OCI-LY1 (cell line): ENCODE measurements around the gene PAX8.

Source experiments
- H2AFZ ChIP-seq: fragments of 200-600 bp; sonication (generic), shearing (Covaris generic); 2 replicates; pipeline ENCODE4 v1.6.0; 2014; ENCODE audit warnings: antibody characterized with exemption, mild to moderate bottlenecking, low read length
- H3F3A ChIP-seq: fragments of 200-600 bp; sonication (generic), shearing (Covaris generic); 2 replicates; pipeline ENCODE4 v1.6.0; 2014; ENCODE audit warnings: mild to moderate bottlenecking, antibody characterized with exemption, low read length, moderate library complexity; ENCODE audit not compliant: insufficient read depth
- H3K27ac ChIP-seq: fragments of 200-600 bp; sonication (generic); 2 replicates; pipeline ENCODE4 v1.5.1; 2014; ENCODE audit warnings: low read length, mixed run types, mild to moderate bottlenecking, low read depth; ENCODE audit not compliant: poor library complexity, severe bottlenecking
- H3K27me3 ChIP-seq: fragments of 200-600 bp; sonication (generic); 2 replicates; pipeline ENCODE4 v1.6.0; 2014; ENCODE audit warnings: antibody characterized with exemption, mild to moderate bottlenecking, low read length, moderate library complexity; ENCODE audit not compliant: insufficient read depth
- H3K36me3 ChIP-seq: fragments of 200-600 bp; sonication (generic); 2 replicates; pipeline ENCODE4 v1.6.1; 2014; ENCODE audit warnings: mild to moderate bottlenecking, antibody characterized with exemption, low read length, moderate library complexity, mixed read lengths; ENCODE audit not compliant: insufficient read depth
- H3K4me1 ChIP-seq: fragments of 200-600 bp; sonication (generic); 2 replicates; pipeline ENCODE4 v1.5.1; 2014; ENCODE audit warnings: mild to moderate bottlenecking, low read length, moderate library complexity; ENCODE audit not compliant: insufficient read depth, severe bottlenecking
- H3K4me2 ChIP-seq: fragments of 200-600 bp; sonication (generic), shearing (Covaris generic); 2 replicates; pipeline ENCODE4 v1.6.1; 2014; ENCODE audit warnings: low read length
- H3K4me3 ChIP-seq: fragments of 200-600 bp; sonication (generic); 2 replicates; pipeline ENCODE4 v1.5.1; 2014; ENCODE audit warnings: low read length, low read depth, mild to moderate bottlenecking, mixed read lengths; ENCODE audit not compliant: poor library complexity, severe bottlenecking
- H3K79me2 ChIP-seq: fragments of 200-600 bp; shearing (Covaris generic); 2 replicates; pipeline ENCODE4 v1.6.1; 2016; ENCODE audit warnings: mixed run types, low read length, mixed read lengths; ENCODE audit not compliant: insufficient read depth
- H3K9ac ChIP-seq: fragments of 200-600 bp; sonication (generic), shearing (Covaris generic); 2 replicates; pipeline ENCODE4 v1.6.1; 2014; ENCODE audit warnings: mild to moderate bottlenecking, low read length, mixed read lengths
- H3K9me2 ChIP-seq: fragments of 200-600 bp; sonication (generic), shearing (Covaris generic); 2 replicates; pipeline ENCODE4 v1.6.1; 2014; ENCODE audit warnings: low read depth, mild to moderate bottlenecking, low read length, mixed read lengths
- H3K9me3 ChIP-seq: fragments of 200-600 bp; shearing (Covaris generic); 2 replicates; pipeline ENCODE4 v1.6.1; 2014; ENCODE audit warnings: low read length, mixed read lengths
- H4K20me1 ChIP-seq: fragments of 200-600 bp; sonication (generic), shearing (Covaris generic); 2 replicates; pipeline ENCODE4 v1.6.0; 2016; ENCODE audit warnings: mild to moderate bottlenecking, low read length; ENCODE audit not compliant: insufficient read depth
- EZH2 ChIP-seq: fragments of 200-600 bp; sonication (generic), shearing (Covaris generic); IDR thresholded peaks from 2 replicates; pipeline ENCODE4 v1.8.0; 2017; ENCODE audit warnings: borderline replicate concordance, mixed run types, mild to moderate bottlenecking, antibody characterized with exemption, low read length, moderate library complexity, mixed read lengths
- TF ChIP-seq, protein P1 (sequence below): fragments of 200-600 bp; sonication (generic), shearing (Covaris generic); IDR thresholded peaks from 2 replicates; pipeline ENCODE4 v1.5.1; 2017; ENCODE audit warnings: mild to moderate bottlenecking, antibody characterized with exemption, low read length, moderate library complexity, mixed read lengths

Gene PAX8

DNA sequence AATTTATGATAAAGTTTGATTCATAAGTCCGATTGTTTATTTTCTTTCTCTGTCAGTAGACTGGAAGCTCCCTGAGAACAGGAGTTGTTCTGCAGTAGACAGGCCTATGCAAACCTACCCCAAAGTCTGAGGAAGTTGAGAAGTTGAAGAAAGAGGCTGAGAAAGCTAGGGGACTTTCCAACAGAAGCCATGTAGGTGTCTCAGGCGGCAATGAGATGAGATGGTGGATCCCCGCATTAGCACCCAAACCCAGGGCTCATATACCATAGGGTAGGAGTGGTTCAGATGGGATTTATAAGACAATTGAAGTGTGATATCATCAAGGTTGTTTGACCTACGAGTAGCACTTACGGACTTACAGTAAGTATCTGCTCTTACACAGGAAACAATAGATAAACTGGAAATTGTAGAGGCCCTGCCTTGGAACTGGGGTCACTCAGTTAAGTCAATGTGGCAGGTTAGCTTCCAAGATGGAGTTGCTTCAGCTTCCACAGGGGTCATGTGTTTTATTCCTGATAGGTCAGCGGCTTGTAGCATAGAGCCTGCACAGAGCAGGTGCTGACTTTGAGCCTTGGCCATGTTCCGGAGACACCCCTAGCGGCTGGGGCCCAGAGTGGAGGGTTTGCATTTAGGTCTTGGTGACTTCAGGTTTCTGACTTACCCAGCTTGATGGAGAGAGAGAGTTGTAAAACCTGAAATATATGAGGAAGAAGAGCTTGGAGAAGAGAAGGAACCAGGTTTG lies 107.2 kb downstream of the PAX8 start:
- Histone ChIP-seq H2AFZ (no peak overlapping the region), H4K20me1 (no peaks in the 10 kb centered on the region), H3K27ac (no peak overlapping the region), H3K36me3 (0 out of 2 replicates have a peak, but pooled peaks cover 3% of the 10 kb centered on the region), H3K27me3 (no peaks in the 10 kb centered on the region), H3K4me3 (no peak overlapping the region), H3K79me2 (peaks cover 10% of the 10 kb centered on the region; the same call in 1 of the 2 replicates), H3K4me1 (peaks cover 37% of the 10 kb centered on the region), H3K9me2 (no peaks in the 10 kb centered on the region), H3K9me3 (no peaks in the 10 kb centered on the region), H3F3A (no peaks in the 10 kb centered on the region), H3K9ac (no peak overlapping the region), H3K4me2 (no peak overlapping the region)
- TF ChIP-seq, protein P1, sequence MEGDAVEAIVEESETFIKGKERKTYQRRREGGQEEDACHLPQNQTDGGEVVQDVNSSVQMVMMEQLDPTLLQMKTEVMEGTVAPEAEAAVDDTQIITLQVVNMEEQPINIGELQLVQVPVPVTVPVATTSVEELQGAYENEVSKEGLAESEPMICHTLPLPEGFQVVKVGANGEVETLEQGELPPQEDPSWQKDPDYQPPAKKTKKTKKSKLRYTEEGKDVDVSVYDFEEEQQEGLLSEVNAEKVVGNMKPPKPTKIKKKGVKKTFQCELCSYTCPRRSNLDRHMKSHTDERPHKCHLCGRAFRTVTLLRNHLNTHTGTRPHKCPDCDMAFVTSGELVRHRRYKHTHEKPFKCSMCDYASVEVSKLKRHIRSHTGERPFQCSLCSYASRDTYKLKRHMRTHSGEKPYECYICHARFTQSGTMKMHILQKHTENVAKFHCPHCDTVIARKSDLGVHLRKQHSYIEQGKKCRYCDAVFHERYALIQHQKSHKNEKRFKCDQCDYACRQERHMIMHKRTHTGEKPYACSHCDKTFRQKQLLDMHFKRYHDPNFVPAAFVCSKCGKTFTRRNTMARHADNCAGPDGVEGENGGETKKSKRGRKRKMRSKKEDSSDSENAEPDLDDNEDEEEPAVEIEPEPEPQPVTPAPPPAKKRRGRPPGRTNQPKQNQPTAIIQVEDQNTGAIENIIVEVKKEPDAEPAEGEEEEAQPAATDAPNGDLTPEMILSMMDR = peak; percentile 16; the same call in 1 of the 2 replicates
- no peak for TF ChIP-seq EZH2

DNA sequence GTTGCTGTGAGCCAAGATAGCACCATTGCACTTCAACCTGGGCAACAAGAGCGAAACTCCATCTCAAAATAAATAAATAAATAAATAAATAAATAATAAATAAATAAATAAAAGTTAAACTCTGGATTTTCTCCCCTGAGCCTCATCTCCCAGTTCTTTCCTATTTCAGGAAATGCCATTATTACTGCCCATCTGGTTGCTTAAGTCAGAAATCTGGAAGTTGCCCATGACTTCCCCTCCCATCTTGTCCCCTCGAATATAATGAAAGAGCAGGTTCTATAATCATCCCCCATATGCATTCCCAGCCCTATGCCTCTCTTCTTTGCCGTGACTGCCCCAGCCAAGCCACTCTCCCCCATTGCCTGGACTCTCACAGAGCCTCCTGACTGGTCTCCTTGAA lies 109.1 kb downstream of the PAX8 start:
- TF ChIP-seq, protein P1 = no peak
- TF ChIP-seq EZH2 = no peak
- H3K4me2 ChIP-seq = no peak overlapping the region

DNA sequence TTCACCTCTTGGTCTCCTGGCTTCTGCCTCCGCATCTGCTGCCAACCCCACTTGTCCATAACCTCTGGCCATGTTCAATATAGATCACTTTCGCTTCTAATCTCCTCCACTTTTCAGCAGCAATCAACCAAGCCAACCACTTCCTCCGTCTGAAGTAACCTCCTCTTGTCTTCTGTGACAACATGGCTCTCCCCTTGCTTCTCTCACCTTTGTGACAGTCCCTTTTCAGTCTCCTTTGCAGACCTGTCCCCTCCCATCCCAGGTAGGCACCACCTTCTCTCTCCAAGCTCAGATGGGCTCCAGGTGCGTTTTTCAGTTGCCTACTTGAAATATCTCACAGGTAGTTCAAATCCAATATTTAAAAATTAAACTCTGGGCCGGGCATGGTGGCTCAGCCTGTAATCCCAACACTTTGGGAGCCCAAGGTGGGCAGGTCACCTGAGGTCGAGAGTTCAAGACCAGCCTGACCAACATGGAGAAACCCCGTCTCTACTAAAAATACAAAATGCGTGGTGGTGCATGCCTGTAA lies 109.7 kb downstream of the PAX8 start:
- TF ChIP-seq, protein P1 = no peak
- no peak for TF ChIP-seq EZH2
- no peak overlapping the region for H3K27ac ChIP-seq
- H3K27me3 ChIP-seq = no peaks in the 10 kb centered on the region
- no peaks in the 10 kb centered on the region for H3K9me3 ChIP-seq
- H3K79me2 ChIP-seq = no peaks in the 10 kb centered on the region; the same call in 1 of the 2 replicates
- H3K4me2 ChIP-seq = no peak overlapping the region
- H4K20me1 ChIP-seq = no peaks in the 10 kb centered on the region
- no peaks in the 10 kb centered on the region for H3F3A ChIP-seq
- H3K9me2 ChIP-seq = no peaks in the 10 kb centered on the region
- H3K9ac ChIP-seq = no peak overlapping the region
- H2AFZ ChIP-seq = no peak overlapping the region
- H3K4me3 ChIP-seq = no peak overlapping the region
- H3K36me3 ChIP-seq = no peaks in the 10 kb centered on the region
- H3K4me1 ChIP-seq = peaks cover 22% of the 10 kb centered on the region

More for the DNA sequence above, 109.1 kb downstream of the PAX8 start:
- H3K36me3 ChIP-seq = no peaks in the 10 kb centered on the region
- no peak overlapping the region for H2AFZ ChIP-seq
- peaks cover 22% of the 10 kb centered on the region for H3K4me1 ChIP-seq
- no peaks in the 10 kb centered on the region for H4K20me1 ChIP-seq
- H3K27ac ChIP-seq = no peak overlapping the region
- no peaks in the 10 kb centered on the region for H3K9me2 ChIP-seq
- no peaks in the 10 kb centered on the region for H3F3A ChIP-seq
- no peaks in the 10 kb centered on the region for H3K9me3 ChIP-seq
- peaks cover 5% of the 10 kb centered on the region; the same call in 1 of the 2 replicates for H3K79me2 ChIP-seq
- no peak overlapping the region for H3K4me3 ChIP-seq
- no peaks in the 10 kb centered on the region for H3K27me3 ChIP-seq
- no peak overlapping the region for H3K9ac ChIP-seq
